Measurements from ENCODE around the gene PDCL3. TPM values are rescaled to one million over a fixed set of nuclear protein-coding genes. Genes with fewer than 3 reads are reported as not detected.

The PDCL3 gene
- polyA plus RNA-seq, 1 donor from 2014 or later = 48.9 TPM

GRCh38 chr2:100542418-100542817 is 20.4 kb upstream of the PDCL3 start:
- Mint-ChIP-seq H3K27me3 (peaks cover 5% of the 10 kb centered on the region), H3K4me3 (no peak overlapping the region), H3K4me1 (peaks cover 0 to 1% (median 0%) of the 10 kb centered on the region in 3 donors), H3K36me3 (no peaks in the 10 kb centered on the region), H3K27ac (no peak overlapping the region), H3K9me3 (no peaks in the 10 kb centered on the region)

- no peak overlapping the region for H3K4me3 Mint-ChIP-seq
- H3K36me3 Mint-ChIP-seq = no peaks in the 10 kb centered on the region
- H3K4me1 Mint-ChIP-seq = peaks cover 0 to 1% (median 0%) of the 10 kb centered on the region in 3 donors
- no peaks in the 10 kb centered on the region for H3K9me3 Mint-ChIP-seq
- H3K27ac Mint-ChIP-seq = no peak overlapping the region
- H3K27me3 Mint-ChIP-seq = peaks cover 10% of the 10 kb centered on the region
Observed at GRCh38 chr2:100544911-100545596, 17.7 kb upstream of the PDCL3 start.

GRCh38 chr2:100546469-100546868 is 16.3 kb upstream of the PDCL3 start:
- Mint-ChIP-seq H3K36me3 (peaks cover 2% of the 10 kb centered on the region), H3K9me3 (no peaks in the 10 kb centered on the region), H3K4me1 (peaks cover 0 to 1% (median 0%) of the 10 kb centered on the region in 3 donors), H3K4me3 (no peak overlapping the region), H3K27ac (no peak overlapping the region), H3K27me3 (peaks cover 10% of the 10 kb centered on the region)

- Mint-ChIP-seq H3K27me3 (peaks cover 9% of the 10 kb centered on the region), H3K4me3 (no peak overlapping the region), H3K4me1 (no peaks in the 10 kb centered on the region), H3K9me3 (no peaks in the 10 kb centered on the region), H3K36me3 (peaks cover 2% of the 10 kb centered on the region), H3K27ac (peak overlapping the region in 1 of 3 donors; percentile 7)
Observed at GRCh38 chr2:100548771-100549170, 14.0 kb upstream of the PDCL3 start.

GRCh38 chr2:100551303-100551702 is 11.5 kb upstream of the PDCL3 start:
- Mint-ChIP-seq H3K36me3 (peaks cover 2% of the 10 kb centered on the region), H3K4me1 (peaks cover 0 to 5% (median 4%) of the 10 kb centered on the region in 3 donors), H3K4me3 (no peak overlapping the region), H3K27me3 (peaks cover 7% of the 10 kb centered on the region), H3K9me3 (peaks cover 0 to 2% (median 0%) of the 10 kb centered on the region in 3 donors), H3K27ac (no peak overlapping the region)

DNA sequence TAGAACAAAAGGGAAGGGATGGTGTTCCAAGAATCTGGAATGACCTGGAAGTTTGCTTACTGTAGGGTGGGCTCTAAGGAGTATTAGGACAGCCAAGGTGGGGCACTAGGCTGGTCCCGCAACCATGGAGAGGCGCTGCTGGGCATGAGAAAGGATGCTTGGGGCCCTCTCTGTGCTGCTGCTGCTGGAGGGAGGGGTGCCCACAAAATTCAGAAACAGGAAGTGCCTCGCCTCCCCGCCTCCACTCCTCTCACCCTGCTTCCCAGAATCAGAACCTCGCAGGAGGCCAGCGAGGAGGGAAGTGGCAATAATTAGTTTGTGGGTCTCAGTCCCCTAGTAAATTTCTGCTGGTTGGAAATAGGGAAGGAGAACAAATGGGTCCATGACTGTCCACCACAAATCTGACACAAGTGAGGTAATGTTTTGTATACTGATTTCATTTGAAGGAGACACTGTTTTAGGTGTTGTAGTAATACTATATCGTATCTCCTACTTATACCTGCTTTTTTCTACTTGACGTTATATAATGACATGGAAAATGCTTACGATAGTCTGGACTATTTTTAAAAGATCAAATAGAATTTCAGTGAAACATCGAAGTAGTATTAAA is 7.9 kb upstream of the PDCL3 start:
- Mint-ChIP-seq H3K4me1 (peaks cover 0 to 5% (median 4%) of the 10 kb centered on the region in 3 donors), H3K27ac (no peak overlapping the region), H3K27me3 (peaks cover 2% of the 10 kb centered on the region), H3K9me3 (peaks cover 0 to 2% (median 0%) of the 10 kb centered on the region in 3 donors), H3K4me3 (no peak overlapping the region), H3K36me3 (peaks cover 2% of the 10 kb centered on the region)

GRCh38 chr2:100556746-100557145 is 6.0 kb upstream of the PDCL3 start:
- no peak overlapping the region for H3K27ac Mint-ChIP-seq
- peaks cover 0 to 10% (median 4%) of the 10 kb centered on the region in 3 donors for H3K4me1 Mint-ChIP-seq
- no peaks in the 10 kb centered on the region for H3K27me3 Mint-ChIP-seq
- H3K4me3 Mint-ChIP-seq = no peak overlapping the region
- H3K36me3 Mint-ChIP-seq = no peaks in the 10 kb centered on the region
- peaks cover 0 to 2% (median 0%) of the 10 kb centered on the region in 3 donors for H3K9me3 Mint-ChIP-seq

DNA sequence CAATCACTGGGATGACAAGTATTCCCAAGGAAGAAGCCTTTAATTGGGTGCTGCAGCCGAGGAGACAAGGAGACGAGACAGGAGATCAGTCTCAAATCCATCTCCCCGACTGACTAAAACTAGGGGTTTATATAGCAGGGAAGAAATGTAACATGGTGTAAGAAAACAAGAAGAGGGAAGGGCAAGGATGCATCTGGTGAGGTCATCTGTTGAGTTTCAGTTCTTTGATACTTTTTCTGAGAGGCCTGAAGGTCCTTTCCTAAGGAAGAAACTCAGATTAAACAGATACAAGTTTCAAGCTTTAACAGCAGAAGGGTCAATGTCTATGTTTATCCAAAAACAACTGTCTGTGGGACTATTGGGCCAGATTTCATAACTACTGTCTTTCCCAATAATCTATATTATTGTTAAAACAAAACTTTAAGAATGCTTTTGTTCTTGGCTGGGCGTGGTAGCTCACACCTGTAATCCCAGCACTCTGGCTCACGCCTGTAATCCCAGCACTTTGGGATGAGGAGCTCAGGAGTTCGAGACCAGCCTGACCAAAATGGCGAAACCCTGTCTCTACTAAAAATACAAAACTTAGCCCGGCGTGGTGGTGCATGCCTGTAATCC is 2.5 kb upstream of the PDCL3 start:
- Mint-ChIP-seq H3K36me3 (no peaks in the 10 kb centered on the region), H3K27me3 (no peaks in the 10 kb centered on the region), H3K4me3 (peak overlapping the region in 1 of 4 donors; percentile 74), H3K9me3 (no peaks in the 10 kb centered on the region), H3K27ac (peak overlapping the region in 1 of 3 donors; percentile 52), H3K4me1 (peaks cover 0 to 23% (median 3%) of the 10 kb centered on the region in 3 donors)

- H3K27ac Mint-ChIP-seq = peak overlapping the region in 2 of 3 donors; percentile 18 to 92
- peaks cover 0 to 25% (median 8%) of the 10 kb centered on the region in 3 donors for H3K4me1 Mint-ChIP-seq
- H3K9me3 Mint-ChIP-seq = no peaks in the 10 kb centered on the region
Observed at GRCh38 chr2:100561191-100561590, 1.6 kb upstream of the PDCL3 start.

DNA sequence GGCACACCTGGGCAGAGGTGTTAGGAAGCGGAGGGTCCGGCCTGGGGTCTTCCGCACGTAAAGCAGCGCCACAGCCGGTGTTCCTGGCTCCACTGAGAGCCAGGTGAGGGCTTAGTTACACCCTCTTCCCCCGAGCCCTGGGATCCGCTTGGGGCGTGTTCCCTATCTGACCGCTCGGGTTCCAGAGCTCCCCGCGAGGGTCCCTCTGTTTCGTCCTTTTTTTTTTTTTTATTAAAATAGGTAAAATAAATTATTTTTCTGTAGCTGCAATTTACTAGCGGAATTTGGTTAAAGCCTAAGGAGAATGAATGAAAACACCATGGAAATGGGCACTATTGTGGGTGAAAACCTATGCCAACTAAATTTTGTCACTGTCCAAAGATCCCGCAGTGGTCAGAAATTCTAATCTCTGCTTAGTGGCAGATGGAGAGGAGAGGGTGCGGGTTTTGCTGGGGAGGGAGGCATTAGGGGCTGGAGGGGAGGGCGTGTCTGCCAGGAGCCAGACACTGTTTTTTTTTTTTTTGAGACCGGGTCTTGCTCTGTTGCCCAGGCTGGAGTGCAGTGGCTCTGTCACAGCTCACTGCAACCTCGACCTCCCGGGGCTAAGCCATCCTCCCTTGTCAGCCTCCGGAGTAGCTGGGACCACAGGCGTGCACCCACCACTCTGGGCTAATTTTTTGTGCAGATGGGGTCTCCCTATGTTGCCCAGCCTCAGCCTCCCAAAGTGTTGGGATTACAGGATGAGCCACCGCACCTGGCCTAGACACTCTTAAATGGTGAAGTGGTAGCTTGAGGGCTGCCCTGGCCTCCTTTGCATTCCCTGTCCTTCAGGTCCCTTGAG is 834 bp downstream of the PDCL3 start:
- Mint-ChIP-seq H3K4me1 (peaks cover 0 to 26% (median 12%) of the 10 kb centered on the region in 3 donors), H3K27me3 (no peaks in the 10 kb centered on the region), H3K4me3 (peak overlapping the region; percentile 88 to 99 (median 98)), H3K36me3 (peaks cover 8% of the 10 kb centered on the region), H3K27ac (peak overlapping the region; percentile 92 to 99 (median 97)), H3K9me3 (no peaks in the 10 kb centered on the region)

More at GRCh38 chr2:100561191-100561590, 1.6 kb upstream of the PDCL3 start:
- Mint-ChIP-seq H3K4me3 (peak overlapping the region in 2 of 4 donors; percentile 16 to 58), H3K27me3 (no peaks in the 10 kb centered on the region), H3K36me3 (no peaks in the 10 kb centered on the region)

DNA sequence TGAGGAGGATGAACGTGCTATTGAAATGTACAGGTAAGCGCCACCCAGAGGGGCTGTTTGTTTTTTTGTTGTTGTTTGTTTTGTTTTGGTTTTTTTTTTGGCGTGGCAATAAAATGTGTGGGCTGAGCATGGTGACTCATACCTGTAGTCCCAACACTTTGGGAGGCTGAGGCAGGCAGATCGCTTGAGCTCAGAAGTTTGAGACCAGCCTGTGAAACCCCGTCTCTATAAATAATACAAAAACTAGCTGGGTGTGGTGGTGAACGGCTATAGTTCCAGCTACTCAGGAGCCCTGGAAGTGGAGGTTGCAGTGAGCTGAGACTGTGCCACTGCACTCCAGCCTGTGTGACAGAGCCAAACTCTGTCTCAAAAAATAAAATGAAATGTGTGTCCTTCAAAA is 6.2 kb downstream of the PDCL3 start:
- Mint-ChIP-seq H3K27me3 (no peaks in the 10 kb centered on the region), H3K27ac (no peak overlapping the region), H3K9me3 (no peaks in the 10 kb centered on the region), H3K36me3 (peaks cover 13% of the 10 kb centered on the region), H3K4me3 (peak overlapping the region in 1 of 4 donors; percentile 21), H3K4me1 (peaks cover 6 to 15% (median 10%) of the 10 kb centered on the region in 3 donors)

DNA sequence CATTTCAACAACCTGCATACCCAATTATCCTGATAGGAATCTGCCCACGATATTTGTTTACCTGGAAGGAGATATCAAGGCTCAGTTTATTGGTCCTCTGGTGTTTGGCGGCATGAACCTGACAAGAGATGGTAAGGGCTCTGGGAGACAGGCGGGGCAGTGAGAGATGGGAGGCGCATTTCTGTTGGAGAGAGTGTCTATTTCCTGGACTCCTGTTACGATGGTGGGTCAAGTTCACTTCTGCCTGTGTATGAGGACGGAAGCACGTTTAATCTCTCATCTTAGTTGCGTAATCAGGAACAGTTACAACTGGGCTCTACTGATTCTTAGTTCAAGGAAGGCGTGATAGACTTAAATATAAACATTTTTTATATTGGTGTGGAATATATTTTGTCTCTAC is 8.9 kb downstream of the PDCL3 start:
- Mint-ChIP-seq H3K27ac (no peak overlapping the region), H3K4me3 (no peak overlapping the region), H3K4me1 (peaks cover 4 to 6% (median 4%) of the 10 kb centered on the region in 3 donors), H3K27me3 (no peaks in the 10 kb centered on the region), H3K9me3 (no peaks in the 10 kb centered on the region), H3K36me3 (peaks cover 16% of the 10 kb centered on the region)

DNA sequence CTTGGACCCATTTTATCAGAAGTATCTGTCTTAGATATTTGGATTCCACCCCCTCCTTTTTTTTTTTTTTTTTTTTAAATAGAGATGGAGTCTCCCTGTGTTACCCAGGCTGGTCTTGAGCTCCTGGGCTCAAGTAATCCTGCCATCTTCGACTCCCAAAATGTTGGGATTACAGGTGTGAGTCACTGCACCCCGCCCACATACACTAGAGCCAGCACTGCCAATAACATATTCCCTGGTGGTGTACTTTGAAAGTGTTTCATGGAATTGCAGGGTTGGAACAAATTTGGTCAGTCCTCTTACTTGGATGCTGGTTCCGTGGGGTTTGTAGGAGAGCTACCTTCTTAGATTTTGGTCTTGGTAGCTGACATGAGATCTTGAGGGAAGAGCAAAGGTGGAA is 15.0 kb downstream of the PDCL3 start:
- H3K27ac Mint-ChIP-seq = peak overlapping the region in 1 of 3 donors; percentile 12
- peaks cover 3% of the 10 kb centered on the region for H3K36me3 Mint-ChIP-seq
- H3K9me3 Mint-ChIP-seq = peaks cover 0 to 1% (median 0%) of the 10 kb centered on the region in 3 donors
- no peaks in the 10 kb centered on the region for H3K27me3 Mint-ChIP-seq
- H3K4me1 Mint-ChIP-seq = peaks cover 12 to 16% (median 13%) of the 10 kb centered on the region in 3 donors
- H3K4me3 Mint-ChIP-seq = no peak overlapping the region

DNA sequence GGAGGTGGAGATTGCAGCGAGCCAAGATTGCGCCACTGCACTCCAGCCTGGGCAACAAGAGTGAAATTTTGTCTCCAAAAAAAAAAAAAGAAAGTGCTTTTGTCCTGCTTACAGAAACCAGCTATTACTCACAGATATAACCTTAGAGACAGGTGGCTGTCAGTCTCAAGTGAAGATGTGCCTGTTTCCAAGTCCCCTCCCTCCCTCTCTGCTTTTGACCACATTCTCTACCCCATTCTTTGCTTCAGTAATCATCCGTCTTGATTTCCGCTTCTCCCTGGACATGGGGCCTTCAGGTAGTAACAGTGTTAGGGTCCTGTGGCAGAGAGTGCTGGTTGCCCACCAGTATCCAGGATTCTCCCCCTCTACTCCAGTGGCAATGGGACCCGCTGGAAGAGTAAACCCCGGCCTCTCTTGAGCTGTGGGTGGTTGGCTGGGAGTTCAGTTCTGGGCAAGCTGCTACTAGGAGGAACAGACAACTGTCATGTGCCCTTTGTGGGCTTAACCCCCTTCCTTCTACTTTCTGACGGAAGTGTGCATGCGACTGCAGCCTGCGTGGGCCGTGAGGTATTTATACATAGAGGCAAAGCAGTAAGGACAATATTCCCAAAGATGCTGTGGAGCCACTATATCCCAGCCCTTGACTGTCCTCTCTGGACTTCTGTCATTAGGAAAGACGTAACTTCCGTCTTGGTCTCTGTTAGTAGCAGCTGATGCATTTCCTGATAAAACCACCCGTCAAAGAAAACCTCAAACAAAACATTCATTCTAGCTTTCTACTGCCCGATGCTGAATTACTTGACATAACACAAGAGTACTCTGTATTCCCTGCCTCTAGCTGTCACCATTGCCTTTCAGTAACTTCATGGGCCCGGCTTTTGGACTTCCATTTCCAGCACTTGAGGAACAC is 17.8 kb downstream of the PDCL3 start:
- Mint-ChIP-seq H3K9me3 (peaks cover 0 to 2% (median 1%) of the 10 kb centered on the region in 3 donors), H3K27me3 (no peaks in the 10 kb centered on the region), H3K27ac (peak overlapping the region; percentile 95 to 99 (median 98)), H3K4me3 (peak overlapping the region; percentile 31 to 92 (median 55)), H3K36me3 (no peaks in the 10 kb centered on the region), H3K4me1 (peaks cover 12 to 18% (median 13%) of the 10 kb centered on the region in 3 donors)

Data from IgD-negative memory B cell (primary cell).